ENCODE measurements around the gene UNC5CL. TPM values are rescaled to one million over a fixed set of nuclear protein-coding genes. Genes with fewer than 3 reads are reported as not detected.
"Not testable (repeated sequence)": the region's sequence is repeated elsewhere in the genome, so short reads cannot be mapped to it uniquely, and the experiment has no call there.

Gene UNC5CL
- total RNA-seq, 1 experiment from 2014 or later = 10.6 TPM

- H3K27ac Mint-ChIP-seq (ENCODE audit: unreplicated experiment) = no peak overlapping the region
- BruUV-seq (replicated peaks) = no TSS peak
- H3K27me3 Mint-ChIP-seq (ENCODE audit: unreplicated experiment) = no peaks in the 10 kb centered on the region
- no peak overlapping the region for H3K4me3 Mint-ChIP-seq (ENCODE audit: low read depth, unreplicated experiment)
- H3K36me3 Mint-ChIP-seq (ENCODE audit: insufficient read depth, unreplicated experiment) = no peaks in the 10 kb centered on the region
- intact Hi-C loops (cut with micrococcal nuclease; ENCODE audit: unreplicated experiment) = no loop called here
- no peak for DNase-seq
- CTCF ChIA-PET = no interaction called here
- peaks cover 17% of the 10 kb centered on the region for H3K4me1 Mint-ChIP-seq (ENCODE audit: low read depth, unreplicated experiment)
- TF ChIP-seq, protein P1, sequence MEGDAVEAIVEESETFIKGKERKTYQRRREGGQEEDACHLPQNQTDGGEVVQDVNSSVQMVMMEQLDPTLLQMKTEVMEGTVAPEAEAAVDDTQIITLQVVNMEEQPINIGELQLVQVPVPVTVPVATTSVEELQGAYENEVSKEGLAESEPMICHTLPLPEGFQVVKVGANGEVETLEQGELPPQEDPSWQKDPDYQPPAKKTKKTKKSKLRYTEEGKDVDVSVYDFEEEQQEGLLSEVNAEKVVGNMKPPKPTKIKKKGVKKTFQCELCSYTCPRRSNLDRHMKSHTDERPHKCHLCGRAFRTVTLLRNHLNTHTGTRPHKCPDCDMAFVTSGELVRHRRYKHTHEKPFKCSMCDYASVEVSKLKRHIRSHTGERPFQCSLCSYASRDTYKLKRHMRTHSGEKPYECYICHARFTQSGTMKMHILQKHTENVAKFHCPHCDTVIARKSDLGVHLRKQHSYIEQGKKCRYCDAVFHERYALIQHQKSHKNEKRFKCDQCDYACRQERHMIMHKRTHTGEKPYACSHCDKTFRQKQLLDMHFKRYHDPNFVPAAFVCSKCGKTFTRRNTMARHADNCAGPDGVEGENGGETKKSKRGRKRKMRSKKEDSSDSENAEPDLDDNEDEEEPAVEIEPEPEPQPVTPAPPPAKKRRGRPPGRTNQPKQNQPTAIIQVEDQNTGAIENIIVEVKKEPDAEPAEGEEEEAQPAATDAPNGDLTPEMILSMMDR (IDR thresholded peaks at IDR 0.05; ENCODE audit: unreplicated experiment) = no peak
- peaks cover 3% of the 10 kb centered on the region for H3K9me3 Mint-ChIP-seq (ENCODE audit: low read depth, unreplicated experiment)
Observed at GRCh38 chr6:41011673-41012072, 27.3 kb downstream of the UNC5CL start.

- no TSS peak for BruUV-seq (replicated peaks)
- peaks cover 3% of the 10 kb centered on the region for H3K9me3 Mint-ChIP-seq (ENCODE audit: low read depth, unreplicated experiment)
- intact Hi-C loops (cut with micrococcal nuclease; ENCODE audit: unreplicated experiment) = no loop called here
- no peaks in the 10 kb centered on the region for H3K27me3 Mint-ChIP-seq (ENCODE audit: unreplicated experiment)
- no peaks in the 10 kb centered on the region for H3K36me3 Mint-ChIP-seq (ENCODE audit: insufficient read depth, unreplicated experiment)
- no peak overlapping the region for H3K4me3 Mint-ChIP-seq (ENCODE audit: low read depth, unreplicated experiment)
- peaks cover 17% of the 10 kb centered on the region for H3K4me1 Mint-ChIP-seq (ENCODE audit: low read depth, unreplicated experiment)
- no peak overlapping the region for H3K27ac Mint-ChIP-seq (ENCODE audit: unreplicated experiment)
- DNase-seq = no peak
- TF ChIP-seq, protein P1 (IDR thresholded peaks at IDR 0.05; ENCODE audit: unreplicated experiment) = no peak
- CTCF ChIA-PET = interaction anchor here (1.2 kb wide), 1 partner anchor 12 kb away, joined by 4 read pairs; no protein-coding TSS in a partner anchor
Observed at GRCh38 chr6:41009669-41010068, 29.4 kb downstream of the UNC5CL start.

GRCh38 chr6:41008011-41008410 is 31.0 kb downstream of the UNC5CL start:
- Mint-ChIP-seq H3K36me3 (ENCODE audit: insufficient read depth, unreplicated experiment) (no peaks in the 10 kb centered on the region), H3K9me3 (ENCODE audit: low read depth, unreplicated experiment) (peaks cover 3% of the 10 kb centered on the region), H3K27me3 (ENCODE audit: unreplicated experiment) (no peaks in the 10 kb centered on the region), H3K4me1 (ENCODE audit: low read depth, unreplicated experiment) (peaks cover 7% of the 10 kb centered on the region), H3K27ac (ENCODE audit: unreplicated experiment) (no peak overlapping the region), H3K4me3 (ENCODE audit: low read depth, unreplicated experiment) (no peak overlapping the region)
- CTCF ChIA-PET = no interaction called here
- intact Hi-C loops (cut with micrococcal nuclease; ENCODE audit: unreplicated experiment) = no loop called here
- DNase-seq = no peak
- TF ChIP-seq, protein P1 (IDR thresholded peaks at IDR 0.05; ENCODE audit: unreplicated experiment) = no peak
- BruUV-seq (replicated peaks) = no TSS peak

DNA sequence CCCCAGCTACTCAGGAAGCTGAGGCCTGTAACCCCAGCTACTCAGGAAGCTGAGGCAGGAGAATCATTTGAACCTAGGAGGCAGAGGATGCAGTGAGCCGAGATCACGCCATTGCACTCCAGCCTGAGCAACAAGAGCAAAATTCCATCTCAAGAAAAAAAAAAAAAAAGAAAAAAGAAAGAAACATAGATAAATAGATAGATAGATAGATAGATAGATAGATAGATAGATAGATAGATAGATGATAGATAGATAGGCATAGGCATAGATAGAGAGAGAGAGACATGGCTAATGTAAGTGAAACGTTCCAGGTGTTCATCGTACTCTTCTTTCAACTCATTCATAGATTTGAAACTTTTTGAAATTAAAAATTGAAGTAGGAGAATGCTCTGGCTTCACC is 32.0 kb downstream of the UNC5CL start:
- CTCF ChIA-PET; H3K36me3 Mint-ChIP-seq (ENCODE audit: insufficient read depth, unreplicated experiment); H3K27ac Mint-ChIP-seq (ENCODE audit: unreplicated experiment); H3K9me3 Mint-ChIP-seq (ENCODE audit: low read depth, unreplicated experiment); DNase-seq; BruUV-seq (replicated peaks); H3K27me3 Mint-ChIP-seq (ENCODE audit: unreplicated experiment); H3K4me3 Mint-ChIP-seq (ENCODE audit: low read depth, unreplicated experiment); H3K4me1 Mint-ChIP-seq (ENCODE audit: low read depth, unreplicated experiment): not testable (repeated sequence)
- intact Hi-C loops (cut with micrococcal nuclease; ENCODE audit: unreplicated experiment) = loop anchor here (1.0 kb wide), 3 partner anchors 21 to 59 kb away; partner anchors contain the start of gene UNC5CL

DNA sequence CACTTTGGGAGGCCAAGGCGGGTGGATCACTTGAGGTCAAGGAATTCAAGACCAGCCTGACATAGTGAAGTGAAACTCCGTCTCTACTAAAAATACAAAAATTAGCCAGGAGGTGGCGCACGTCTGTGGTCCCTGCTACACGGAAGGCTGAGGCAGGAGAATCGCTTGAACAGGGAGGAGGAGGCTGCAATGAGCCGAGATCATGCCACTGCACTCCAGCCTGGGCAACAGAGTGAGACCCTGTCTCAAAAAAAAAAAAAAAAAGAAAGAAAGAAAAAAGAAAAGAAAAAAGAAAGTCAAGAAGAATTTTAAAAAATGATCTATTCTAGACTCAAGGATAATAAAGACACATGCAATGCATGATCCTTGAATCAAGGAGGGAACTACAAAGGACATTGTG is 32.8 kb downstream of the UNC5CL start:
- DNase-seq = peak; percentile 84
- H3K4me3 Mint-ChIP-seq (ENCODE audit: low read depth, unreplicated experiment); H3K27ac Mint-ChIP-seq (ENCODE audit: unreplicated experiment); H3K9me3 Mint-ChIP-seq (ENCODE audit: low read depth, unreplicated experiment); H3K27me3 Mint-ChIP-seq (ENCODE audit: unreplicated experiment); CTCF ChIA-PET; BruUV-seq (replicated peaks); H3K36me3 Mint-ChIP-seq (ENCODE audit: insufficient read depth, unreplicated experiment); H3K4me1 Mint-ChIP-seq (ENCODE audit: low read depth, unreplicated experiment): not testable (repeated sequence)
- TF ChIP-seq, protein P1 (IDR thresholded peaks at IDR 0.05; ENCODE audit: unreplicated experiment) = peak; percentile 64
- intact Hi-C loops (cut with micrococcal nuclease; ENCODE audit: unreplicated experiment) = loop anchor here (1.0 kb wide), 3 partner anchors 22 to 60 kb away; partner anchors contain the start of gene UNC5CL
